NCI-H146 treated with DMSO at 0.1 percent for 48 hours (cell line): ENCODE results near the gene CYCS.
A peak's percentile ranks its signal among the peaks of the same experiment; 100 is the strongest.
"Not testable (repeated sequence)": the region's sequence is repeated elsewhere in the genome, so short reads cannot be mapped to it uniquely, and the experiment has no call there.

ENCODE experiments used
- DNase-seq: peaks from one replicate; lab custom pipeline; 2025; ENCODE audit not compliant: unreplicated experiment; lab: John Stamatoyannopoulos, UW

The CYCS gene

DNA sequence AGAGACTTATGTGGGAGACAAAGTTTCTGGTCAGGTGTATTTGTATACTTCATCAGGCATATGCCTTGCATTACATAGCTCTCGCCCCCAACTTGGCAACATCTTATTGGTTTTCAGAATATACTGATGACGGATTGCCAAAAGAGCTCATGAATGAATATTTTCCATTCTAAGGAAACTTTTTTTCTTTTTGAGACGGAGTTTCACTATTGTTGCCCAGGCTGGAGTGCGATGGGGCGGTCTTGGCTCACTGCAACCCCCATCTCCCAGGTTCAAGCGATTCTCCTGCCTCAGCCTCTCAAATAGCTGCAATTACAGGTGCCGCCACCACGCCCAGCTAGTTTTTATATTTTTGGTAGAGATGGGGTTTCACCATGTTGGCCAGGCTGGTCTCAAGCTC, 6.0 kb downstream of the CYCS start:
- no peak for DNase-seq

DNA sequence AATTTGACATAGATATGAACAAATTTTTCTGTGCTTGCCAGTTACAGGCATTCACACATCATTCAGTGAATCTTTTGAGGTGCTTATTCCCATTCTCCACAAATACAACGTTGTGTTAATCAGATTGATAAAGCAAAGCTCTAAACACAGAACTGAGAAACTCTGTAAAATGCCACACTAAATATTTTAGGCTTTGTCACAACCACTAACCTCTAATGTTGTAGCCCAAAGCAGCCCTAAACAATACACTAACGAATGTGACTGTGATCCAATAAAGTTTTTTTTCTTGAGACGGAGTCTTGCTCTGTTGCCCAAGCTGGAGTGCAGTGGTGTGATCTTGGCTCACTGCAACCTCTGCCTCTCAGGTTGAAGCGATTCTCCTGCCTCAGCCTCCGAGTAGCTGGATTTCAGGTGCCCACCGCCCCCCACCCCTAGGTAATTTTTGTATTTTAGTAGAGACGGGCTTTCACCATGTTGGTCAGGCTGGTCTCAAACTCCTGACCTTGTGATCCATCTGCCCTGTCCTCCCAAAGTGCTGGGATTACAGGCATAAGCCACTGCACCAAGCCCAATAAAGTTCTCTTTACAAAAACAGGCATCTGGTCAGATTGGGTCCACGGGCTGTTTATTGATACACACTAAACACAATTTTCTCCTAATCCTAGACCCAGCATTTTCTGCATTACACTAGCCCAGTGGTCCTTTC, 6.9 kb downstream of the CYCS start:
- DNase-seq: no peak

DNA sequence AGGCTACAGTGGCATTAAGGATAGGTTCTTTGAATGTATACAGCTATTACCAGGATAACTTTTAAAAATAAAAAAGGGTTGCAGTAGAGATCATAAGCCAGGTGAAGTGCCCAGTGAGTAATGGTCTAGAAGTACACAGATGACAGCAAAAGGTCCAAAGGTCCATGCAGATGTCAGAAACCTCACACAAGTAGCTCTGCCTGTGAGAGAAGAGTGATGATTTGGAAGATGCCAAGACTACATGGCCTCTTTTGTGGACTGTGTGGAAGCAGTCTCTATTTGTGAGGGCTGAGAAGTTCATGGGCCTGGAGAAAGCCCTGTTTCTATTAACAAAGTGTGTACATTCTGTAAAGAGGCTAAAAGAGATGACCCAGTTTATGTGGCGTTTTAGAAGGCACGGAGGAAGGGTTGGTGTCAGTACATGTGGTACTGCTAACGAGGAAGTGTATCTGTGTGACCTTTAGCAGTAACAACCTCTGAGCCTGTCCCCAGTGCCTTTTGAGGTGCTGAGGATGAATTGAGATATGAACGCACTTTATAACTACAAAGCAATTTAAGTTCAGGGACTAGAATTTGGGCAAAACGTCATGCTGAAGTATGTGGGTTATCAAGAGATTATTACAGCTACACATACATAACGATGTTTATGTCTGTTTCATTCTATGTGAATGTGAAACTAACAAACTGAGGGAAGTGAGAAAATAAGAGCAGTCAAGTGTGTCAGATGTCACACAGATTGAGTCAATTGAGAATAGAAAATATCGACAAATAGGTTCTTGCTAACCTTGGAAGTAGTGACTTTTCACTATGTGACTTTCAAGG, 7.6 kb downstream of the CYCS start:
- no peak for DNase-seq

DNA sequence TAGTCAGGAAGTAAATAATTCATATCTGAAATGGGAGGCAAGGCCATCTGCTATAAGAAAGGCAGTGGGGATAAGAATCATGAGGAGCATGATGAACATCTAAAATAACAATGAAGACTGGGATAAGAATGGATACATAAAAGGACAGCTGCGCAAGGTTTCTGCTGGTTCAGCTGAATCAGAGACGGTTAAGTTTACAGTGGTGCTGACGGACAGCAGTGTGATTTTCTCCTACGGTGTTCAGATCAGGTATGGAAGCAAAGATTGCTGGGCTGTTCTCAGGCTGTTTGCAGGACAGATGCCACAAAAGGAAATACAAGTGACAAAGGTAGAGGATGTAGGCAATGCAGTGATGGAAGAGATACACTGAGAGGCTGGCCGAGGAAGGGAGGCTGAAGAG, 8.4 kb downstream of the CYCS start:
- no peak for DNase-seq

DNA sequence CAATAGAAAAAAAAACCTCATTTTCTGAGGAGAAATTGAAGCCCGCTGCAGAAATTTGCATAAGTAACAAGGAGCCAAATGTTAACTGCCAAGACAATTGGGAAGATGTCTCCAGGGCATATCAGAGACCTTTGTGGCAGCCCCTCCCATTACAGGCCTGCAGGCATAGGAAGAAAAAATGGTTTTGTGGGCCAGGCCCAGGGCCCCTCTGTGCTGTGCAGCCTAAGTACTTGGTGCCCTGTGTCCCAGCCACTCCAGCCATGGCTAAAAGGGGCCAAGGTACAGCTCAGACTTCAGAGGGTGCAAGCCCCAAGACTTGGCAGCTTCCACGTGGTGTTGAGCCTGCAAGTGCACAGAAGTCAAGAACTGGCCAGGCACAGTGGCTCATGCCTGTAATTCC, 14.5 kb downstream of the CYCS start:
- DNase-seq: not testable (repeated sequence)

DNA sequence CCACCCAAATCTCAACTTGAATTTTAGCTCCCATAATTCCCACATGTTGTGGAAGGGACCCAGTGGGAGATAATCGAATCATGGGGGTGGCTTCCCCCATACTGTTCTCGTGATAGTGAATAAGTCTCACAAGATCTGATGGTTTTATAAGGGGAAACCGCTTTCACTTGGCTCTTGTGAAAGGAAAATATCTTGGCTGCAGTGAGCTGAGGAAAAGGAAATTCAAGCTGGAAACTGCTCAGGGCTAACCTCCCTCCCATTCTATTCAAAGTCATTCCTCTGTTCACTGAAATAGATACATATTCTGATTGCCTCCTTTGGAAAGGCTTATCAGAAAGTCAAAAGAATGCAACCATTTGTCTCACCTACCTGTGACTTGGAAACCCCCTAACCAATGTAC, 15.8 kb downstream of the CYCS start:
- no peak for DNase-seq

DNA sequence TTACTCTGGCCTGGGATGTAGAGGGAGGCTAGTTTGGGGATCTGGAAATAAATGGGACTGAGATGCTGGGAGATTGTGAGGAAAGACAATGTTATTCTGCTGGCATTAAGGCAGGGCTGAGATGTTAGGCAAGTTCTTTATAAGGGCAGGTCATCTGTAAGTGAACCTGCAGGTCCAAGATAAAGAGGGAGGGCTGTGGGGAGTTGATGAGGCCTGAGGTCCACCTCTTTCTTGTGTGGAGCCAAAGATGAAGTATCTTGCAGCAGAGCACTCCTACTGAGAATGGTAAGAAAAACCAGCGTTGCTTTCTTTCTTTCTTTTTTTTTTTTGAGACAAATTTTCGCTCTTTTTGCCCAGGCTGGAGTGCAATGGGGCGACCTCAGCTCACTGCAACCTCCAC, 19.1 kb downstream of the CYCS start:
- DNase-seq: no peak

DNA sequence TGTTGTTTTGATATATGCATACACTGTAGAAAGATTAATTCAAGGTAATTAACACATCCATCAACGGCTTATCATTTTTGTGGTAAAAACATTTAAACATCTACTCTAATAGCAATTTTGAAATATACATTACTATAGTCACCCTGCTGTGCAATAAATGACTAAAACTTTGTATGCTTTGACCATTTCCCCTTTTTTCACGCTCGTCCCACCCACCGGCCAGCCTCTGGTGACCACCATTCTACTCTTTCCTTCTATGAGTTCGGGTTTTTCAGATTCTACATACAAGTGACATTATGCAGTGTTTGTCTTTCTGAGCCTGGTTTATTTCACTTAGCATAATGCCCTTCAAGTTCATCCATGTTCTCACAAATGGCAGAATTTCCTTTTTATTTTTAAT, 21.3 kb downstream of the CYCS start:
- no peak for DNase-seq

DNA sequence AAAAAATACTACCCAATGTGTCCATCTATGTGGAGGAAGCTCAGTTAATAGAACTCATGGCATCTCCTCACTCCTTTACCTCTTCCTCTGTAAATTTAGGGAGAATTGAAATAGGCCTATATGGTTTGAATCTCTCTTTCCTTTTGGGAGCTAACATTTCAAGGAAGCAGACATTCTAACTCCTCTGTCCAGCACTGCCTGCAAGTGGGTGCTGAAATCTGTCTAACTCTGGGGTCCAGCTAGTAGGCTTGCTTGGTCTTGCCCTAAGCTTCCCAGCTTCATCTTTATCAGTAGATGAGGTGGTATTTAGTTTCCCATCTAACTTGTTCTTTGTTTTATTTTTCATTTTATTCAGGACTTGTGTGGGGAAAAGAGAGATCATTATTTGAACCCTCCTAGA, 23.2 kb downstream of the CYCS start:
- no peak for DNase-seq

DNA sequence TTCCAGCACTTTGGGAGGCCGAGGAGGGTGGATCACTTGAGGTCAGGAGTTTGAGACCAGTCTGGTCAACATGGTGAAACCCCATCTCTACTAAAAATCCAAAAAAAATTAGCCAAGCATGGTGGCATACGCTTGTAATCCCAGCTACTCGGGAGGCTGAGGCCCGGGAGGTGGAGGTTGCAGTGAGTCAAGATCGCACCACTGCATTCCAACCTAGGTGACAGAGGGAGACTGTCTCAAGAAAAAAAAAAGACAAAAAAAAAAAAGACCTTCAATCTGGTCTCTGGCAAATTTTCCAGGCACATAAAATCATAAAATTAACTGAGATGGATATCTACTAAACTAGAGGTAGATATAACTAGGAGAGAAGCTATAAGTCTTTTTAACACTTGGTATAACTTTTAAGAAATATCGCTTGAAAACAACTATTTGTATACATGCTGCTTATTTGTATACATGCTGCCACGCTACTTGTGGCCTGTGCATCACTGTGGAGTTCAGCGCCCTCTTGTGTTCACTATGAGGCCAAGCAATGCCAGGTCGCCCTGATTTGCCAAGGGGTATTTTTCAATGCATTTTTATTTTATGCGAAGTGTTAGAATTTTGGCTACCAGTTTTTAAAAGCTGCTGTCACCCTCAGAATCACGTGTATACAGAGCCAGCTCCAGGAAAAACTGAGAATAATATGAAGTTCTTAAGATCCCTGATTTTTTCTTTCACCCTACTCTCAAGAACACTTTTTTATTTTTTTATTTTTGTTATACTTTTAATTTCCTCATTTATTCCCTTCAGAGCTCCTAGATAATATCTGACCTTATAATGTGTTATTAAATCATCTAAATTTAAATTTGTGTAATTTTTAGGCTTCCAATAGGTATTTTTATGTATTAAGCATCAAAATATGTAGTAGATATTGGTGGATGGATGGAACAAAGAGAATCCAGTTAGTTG, 26.7 kb downstream of the CYCS start:
- DNase-seq: peak; percentile 66

DNA sequence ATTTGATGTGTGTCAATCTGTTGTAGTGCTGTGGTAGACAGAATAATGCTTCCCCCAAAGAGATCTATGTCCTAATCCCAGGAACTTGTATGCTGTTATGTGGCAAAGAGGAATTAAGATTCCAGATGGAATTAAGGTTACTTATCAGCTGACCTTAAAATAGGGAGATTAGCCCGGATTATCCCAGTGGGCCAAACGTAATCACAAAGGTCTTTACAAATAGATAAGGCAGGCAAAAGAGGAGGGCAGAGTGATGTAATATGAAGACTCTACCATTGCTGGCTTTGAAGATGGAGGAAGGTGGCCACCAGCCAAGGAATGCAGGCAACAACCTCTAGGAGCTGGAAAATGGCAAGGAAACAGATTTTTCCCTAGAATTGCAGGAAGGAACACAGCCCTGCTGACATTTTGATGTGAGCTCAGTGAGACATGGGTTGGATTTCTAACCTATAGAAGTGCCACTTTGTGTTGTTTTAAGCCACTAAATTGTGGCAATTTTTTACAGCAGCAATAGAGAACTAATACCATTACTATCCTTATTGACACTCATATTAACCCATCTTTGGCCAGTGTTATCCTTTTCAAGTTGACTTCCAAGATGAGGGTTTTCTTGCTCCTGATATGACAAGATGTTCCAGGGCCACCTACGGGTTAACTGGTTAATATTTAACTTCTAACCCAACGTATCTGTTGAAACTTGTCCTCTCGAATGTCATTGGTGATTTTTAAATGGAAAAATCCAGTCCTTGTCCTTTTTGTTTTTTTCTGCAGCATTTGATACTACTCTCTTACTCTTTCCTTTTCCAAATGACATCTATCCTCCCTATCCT, 29.3 kb downstream of the CYCS start:
- DNase-seq: no peak

DNA sequence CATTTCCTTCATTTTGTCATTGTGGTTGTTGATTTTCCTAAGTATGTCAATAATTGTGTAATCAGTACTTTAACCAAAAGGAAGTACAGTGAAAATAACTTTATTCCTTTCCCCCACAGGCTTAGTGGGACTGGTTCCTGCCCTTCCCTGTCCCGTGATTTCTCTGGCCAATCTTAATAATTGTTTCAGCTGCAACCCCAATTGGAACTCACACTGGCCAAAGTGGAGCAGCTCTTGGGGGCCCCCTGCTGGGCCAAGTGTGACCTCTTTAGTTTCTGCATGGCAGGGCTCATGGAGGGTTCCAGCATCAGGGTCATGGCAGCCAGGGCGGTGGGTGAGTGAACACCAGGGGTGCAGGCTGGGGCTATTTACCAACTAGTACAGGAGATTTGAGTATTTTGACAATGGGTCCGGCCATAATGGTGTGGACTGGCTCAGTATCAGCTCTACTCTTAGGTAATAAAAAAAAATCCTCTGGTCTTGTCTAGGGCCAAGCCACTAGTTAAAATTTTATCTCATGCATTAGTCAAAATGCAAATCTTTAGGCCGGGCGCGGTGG, 31.7 kb downstream of the CYCS start:
- peak; percentile 51 for DNase-seq

DNA sequence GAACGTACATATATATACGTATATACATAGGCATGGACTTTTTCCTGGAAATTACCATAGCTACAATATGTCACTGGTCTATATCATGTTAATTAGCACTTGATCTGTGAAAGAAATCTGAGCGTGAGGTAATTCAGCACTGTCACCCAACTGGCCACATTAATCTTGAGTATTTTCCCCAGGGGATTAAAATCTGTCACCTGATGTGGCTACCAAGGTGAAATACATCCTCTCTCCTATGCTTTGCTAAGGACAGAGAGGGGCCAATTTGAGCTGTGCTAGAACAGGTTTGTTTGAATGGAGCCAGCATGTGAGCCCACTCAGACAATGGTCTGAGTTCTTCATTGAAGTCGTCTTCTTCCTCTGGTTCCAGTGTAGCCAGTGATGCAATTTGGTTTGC, 33.3 kb downstream of the CYCS start:
- no peak for DNase-seq

DNA sequence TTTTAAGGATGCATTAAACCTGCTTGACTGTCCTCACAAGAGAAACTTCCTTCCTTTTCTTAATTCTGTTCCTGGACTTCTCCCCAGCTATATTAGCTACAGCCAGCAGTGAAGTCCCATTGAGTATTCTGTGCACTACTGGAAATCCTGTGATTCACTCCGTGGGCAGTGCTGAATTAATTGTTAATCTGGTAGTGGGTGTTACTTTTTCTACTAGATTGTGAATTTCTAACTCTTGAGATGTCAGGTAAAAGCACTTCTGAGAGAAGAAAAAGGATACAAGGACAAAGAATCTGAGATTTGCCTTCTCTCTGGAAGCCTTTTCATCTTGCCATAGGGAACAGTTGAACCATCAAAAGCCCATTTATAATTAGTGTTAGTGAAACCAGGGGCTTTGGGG, 33.9 kb downstream of the CYCS start:
- no peak for DNase-seq

DNA sequence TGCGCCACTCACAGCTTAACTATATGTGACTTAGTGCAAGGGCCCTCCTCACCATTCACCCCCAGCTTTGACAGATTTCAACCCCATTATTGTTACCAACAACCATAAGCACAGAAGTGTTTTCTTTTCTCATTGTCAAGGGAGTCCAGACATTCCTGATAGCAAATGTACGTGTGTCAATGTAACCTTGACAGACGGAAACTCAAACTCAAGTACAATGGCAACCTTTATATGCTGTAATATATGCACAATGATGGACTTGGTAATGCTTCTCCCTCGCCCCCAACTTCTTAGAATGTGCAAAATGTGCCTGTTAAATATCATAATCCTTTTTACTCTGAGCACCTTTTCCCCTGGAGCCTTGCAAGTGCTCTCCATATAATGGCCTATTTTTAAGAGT, 34.7 kb downstream of the CYCS start:
- no peak for DNase-seq

DNA sequence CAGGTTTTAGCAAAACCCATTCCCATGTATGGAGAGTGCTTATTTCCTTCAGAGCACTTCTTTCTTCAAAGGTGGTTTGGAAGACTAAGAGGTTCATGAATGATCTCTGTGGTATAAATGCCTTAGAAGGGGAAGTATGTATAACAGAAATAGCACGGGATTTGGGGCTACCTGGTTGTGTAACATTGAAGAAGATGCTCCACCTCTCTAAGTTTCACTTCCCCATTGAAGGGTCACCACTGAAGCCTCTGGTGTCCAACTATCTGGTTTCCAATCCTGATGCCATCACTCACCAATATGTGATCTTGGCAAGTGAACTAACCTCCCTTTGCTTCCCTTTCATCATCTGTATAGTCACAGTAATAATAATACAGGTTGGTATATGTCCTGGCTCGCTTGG, 37.2 kb downstream of the CYCS start:
- no peak for DNase-seq

DNA sequence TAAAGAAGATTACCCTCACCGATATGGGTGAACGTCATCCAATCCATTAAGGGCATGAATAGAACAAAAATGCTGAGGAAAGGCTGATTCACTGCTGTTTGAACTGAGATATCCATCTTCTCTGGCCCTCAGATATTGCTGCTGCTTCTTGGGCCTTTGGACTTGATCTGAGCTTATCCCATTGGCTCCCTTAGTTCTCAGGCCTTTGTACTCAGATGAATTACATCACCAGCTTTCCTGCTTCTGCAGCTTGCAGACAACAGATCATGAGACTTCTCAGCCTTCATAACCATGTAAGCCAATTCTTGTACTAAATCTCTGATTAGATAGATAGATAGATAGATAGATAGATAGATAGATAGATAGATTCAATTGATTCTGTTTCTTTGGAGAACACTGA, 40.2 kb downstream of the CYCS start:
- no peak for DNase-seq

DNA sequence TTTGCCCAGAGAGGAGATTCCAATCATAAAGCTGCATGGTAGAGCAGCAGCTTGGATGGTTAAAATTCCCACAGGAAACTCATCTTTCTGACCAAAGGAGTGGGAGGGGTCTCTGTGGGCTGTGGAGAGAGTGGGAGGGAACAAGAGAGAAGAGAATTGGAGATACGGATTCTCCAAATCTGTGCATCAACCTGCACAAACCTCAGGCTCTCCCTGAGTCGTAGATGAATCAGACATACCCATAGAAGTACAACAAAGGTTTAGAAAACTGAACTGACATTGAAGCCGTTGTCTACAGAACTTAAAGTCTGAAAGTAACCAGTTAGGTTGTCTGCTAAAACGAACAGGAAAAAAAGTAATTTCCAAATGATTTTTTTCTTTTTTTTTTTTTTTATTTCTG, 41.9 kb downstream of the CYCS start:
- no peak for DNase-seq

DNA sequence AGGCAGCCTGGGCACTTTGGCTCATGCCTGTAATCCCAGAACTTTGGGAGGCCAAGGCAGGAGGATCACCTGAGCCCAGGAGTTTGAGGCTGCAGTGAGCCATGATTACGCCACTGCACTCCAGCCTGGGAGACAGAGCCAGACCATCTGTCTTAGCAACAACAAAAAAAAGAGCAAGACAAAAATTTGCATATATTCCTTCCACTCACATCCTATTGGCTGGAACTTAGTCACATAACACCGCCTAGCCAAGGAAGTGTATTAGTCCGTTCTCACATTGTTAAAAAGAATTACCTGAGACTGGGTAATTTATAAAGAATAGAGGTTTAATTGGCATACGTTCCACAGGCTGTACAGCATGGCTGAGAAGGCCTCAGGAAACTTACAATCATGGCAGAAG, 43.0 kb downstream of the CYCS start:
- DNase-seq: not testable (repeated sequence)

DNA sequence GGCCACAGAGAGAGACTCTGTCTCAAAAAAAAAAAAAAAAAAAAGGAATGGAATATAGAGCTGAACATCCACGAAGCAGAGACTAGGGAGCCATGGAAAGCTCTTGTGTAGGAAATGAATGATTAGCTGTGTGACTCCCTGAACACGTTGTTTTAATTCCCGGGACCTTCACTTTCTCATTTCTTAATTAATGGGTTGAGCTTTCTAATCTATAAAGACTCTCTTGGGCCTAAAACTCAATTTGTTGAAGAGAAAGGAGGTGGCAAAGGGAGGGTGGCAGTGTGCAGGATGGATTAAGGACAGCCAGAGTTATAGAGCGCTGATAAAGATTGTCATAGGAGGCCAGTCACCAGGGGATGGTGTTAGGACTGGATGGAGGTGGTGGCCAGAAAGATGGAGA, 48.0 kb downstream of the CYCS start:
- no peak for DNase-seq
